ENCODE results near the gene RYR3. TPM values are rescaled to one million over a fixed set of nuclear protein-coding genes. Genes with fewer than 3 reads are reported as not detected.

The RYR3 gene
- total RNA-seq, 1 experiment from 2014 or later, result not detected

DNA sequence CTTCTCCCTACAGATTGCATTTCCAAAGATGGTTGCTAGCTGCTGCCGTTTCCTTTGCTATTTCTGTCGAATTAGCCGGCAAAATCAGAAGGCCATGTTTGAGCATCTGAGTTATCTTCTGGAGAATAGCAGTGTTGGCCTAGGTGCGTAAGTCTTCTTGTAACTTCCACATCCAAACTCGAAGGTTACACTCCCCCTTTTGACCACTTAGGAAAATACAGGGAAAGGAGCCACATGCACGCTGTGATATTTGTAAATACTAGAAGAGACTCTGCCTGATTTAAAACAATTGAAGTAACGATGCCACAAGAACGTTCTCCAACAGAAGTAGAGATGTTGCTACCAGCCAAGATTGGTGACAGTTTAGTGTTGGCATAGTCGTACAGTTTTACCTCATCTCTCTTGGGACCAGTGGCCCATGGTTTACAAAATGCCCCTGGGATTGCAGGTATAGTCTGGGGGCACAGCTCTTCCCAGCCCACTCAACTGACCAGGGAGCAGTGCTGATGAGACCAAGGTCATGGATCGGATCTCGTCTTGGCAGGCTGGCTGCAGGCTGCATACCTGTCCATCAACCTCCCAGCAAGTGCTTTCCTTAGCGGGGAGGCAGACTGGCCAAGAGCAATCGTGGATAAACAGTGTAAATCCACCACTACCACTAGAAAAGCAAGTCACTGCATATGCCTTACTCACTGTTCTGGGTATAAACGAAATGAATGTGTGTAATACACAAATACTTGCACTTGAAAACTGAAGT, 389.1 kb downstream of the RYR3 start:
- DNase-seq (ENCODE audit: low read depth), result peak; percentile 10

DNA sequence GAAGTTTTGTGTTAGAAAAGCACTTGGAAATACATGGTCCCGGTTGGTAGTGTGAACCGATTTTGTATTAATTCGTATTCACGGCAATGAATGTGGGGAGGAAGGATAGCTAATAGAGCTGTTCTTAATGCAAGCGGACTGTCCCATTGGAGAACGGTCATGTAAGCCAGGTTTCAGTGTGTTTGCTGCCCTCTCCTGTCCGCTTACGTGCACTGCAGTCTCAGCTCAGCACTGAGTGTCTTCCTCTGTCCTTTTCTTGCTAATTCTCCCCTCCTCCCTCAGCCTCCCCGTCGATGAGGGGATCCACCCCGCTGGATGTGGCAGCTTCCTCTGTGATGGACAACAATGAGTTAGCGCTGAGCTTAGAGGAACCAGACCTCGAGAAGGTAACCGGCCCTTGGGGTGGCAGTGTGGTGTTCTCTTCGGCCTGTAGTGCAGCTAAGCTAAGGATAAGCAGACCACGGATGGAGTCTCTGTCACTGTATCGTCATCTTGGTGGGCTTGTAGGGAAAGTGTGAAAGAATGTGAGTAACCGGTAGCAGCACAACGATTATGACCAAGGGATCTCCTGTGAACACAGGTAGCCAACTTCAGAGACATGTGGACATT, 390.0 kb downstream of the RYR3 start:
- peak; percentile 64 for DNase-seq (ENCODE audit: low read depth)

DNA sequence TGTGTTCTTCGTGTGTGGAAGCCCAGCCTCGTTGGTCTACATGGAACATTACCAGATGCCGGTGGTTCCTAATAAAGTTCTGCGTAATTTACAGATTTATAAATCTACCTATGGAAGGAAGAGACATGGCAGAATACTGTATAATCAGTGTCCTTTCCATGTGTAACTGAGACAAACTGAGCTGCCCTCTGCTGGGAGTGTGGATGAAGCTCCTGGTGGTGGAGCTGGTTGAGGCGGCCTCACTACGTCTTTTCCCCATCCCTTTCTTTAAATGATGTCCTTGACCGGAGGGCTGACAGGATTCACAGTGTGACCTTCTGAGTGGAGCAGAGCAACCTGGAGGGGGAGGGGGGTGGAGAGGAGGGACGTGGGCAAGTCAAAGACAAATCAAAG, 390.5 kb downstream of the RYR3 start:
- DNase-seq (ENCODE audit: low read depth), result no peak

DNA sequence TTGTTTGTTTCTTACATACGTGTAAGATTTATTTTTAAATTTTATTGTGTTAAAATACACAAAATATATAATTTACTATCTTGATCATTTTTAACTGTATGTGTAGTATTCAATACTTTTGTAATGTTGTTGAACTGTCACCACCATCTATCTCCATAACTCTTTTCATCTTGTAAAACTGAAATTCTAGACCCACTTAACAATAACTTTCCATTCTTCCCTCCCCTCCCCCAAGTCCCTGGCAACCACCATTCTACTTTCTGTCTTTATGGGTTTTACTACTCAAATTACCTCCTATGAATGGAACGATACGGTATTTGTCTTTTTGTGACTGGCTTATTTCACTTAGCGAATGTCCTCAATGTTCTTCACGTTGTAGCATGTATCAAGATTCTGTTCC, 395.4 kb downstream of the RYR3 start:
- DNase-seq (ENCODE audit: low read depth), result no peak

DNA sequence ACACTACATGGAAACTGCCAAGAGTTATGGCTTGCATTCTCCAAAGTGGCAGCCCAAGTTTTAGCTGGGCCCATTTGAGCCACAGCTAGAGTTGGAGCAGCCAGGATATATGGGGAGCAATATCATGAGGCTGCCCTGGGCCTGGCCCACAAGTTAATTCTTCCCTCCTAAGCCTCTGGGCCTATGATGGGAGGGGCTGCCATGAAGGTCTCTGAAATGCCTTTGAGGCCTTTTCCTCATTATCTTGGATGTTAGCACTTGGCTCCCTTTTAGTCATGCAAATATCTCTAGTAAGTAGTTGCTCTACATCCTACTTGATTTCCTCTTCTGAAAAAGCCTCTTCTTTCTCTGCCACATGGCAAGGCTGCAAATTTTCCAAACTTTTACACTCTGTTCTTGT, 400.0 kb downstream of the RYR3 start:
- DNase-seq (ENCODE audit: low read depth), result no peak

DNA sequence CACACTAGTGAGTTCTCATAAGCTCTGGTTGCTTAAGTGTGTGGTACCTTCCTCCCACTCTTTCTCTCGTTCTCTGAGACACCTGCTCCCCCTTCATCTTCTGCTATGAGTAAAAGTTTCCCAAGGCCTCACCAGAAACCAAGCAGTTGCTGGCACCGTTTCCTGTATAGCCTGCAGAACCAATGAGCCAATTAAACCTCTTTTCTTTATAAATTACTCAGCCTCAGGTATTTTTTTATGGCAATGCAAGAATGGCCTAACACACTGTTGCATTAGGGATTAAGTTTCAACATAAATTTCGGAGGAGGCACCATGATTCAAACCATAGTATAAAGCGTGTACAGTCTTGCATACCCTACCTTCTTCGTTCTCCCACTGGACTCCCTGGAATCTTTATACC, 405.3 kb downstream of the RYR3 start:
- DNase-seq (ENCODE audit: low read depth), result no peak

DNA sequence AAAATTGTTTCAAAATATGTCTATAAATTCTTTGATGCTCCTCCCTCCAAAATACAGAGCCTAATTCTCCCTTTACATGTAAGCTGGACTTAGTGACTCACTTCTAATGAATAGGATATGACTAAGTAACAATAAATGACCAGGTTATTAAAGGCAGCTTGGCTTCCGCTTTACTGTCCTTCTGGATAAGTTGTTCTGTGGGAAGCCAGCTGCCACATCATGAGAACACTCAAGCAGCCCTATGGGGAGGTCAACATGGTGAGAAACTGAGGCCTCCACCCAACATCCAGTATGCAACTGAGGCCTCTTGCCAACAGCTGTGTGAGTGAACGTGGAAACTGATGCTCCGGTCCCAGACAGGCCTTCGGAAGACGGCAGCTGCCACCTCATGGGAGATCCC, 410.2 kb downstream of the RYR3 start:
- DNase-seq (ENCODE audit: low read depth), result peak; percentile 65

DNA sequence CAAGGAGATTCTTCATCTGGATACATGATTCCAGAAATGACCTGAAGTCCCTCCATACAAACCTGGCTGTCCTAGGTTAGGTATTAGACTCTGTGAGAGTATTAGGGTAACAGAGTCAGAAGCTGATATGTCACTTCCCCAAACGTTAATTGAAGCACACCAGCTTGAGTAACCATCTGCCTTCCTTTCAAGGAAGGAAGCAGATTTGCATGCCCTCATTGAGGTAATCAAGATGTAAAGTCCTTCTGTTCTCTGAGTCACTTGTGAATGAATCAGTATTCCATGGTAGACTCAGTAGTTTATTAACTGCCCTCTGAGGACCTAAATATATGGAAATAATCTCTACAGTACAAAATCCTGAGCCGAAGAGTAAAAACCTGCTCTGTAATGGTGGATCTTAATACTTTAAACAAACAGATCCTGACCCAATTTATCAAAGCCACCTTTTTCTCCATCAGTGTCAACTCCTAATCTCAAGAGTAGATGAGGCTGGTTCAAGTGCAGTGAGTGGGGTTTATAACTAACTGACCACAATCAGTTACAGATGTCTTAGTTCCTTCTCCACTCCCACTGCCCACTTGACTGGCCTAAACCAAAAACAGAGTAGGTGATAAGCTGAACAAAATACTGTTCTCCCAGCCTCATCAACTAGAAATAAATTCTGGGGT, 411.4 kb downstream of the RYR3 start:
- peak; percentile 55 for DNase-seq (ENCODE audit: low read depth)

DNA sequence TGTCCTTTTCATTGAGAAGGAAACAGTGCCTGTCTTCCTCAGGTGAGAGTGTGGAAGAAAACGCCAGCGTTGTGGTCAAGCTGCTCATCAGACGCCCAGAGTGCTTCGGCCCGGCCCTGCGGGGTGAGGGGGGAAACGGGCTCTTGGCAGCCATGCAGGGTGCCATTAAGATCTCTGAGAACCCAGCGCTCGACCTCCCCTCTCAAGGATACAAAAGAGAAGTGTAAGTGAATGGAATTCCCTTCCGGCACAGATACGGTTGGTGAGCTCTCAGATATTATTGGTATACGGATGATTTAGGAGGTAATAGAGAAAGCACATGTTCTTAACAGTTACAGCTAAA, 411.9 kb downstream of the RYR3 start:
- DNase-seq (ENCODE audit: low read depth), result no peak

DNA sequence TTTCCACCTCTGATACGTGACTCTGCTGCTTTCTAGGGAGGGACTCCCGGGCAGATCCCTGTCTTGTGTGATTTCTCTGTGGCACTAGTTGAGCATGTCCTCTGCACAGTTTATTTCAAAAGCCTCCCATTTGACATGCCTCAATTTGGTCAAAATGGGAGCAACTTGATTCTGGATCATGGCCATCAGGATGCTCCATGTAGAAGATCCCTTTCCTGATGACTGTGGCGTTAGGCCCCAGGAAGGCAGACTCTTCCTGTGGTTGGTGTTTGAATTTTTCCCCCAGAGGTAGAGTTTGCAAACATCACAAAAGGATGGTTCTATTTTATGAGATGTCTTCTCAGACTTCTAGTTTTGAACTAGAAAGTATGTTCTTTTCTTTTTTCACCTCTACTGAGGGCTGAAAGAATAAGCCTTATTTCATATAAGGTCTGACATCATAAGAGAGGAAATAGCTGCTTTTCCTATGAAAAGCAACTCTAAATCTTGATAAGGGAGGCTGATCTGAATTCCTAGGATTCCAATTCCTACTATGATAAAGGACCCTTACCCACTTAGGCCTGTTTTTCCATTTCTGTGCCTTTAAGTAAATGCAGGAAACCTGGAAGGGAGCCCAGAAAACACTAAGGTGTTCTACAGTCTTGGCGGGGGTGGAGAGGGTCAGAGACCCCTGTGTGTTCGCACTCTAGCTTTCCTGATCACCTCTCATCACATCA, 413.7 kb downstream of the RYR3 start:
- no peak for DNase-seq (ENCODE audit: low read depth)

DNA sequence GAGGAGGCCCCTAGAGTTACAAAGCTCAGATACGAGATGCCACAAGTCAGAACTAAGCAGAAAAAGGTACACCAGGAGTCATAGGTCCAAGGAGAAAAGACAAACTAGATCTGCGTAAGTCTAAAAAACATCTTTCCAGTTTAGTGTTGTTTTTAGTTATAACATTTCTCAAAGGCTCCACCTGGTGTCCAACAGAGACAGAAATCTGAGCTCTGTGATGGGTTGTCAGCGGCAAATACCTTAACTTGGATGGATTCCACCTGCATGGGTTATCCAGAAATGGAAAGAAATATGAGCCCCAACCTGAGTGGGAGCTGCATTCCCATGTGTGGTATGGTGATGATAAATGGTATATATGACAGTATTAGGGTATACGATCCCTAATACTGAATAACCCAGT, 418.9 kb downstream of the RYR3 start:
- no peak for DNase-seq (ENCODE audit: low read depth)

DNA sequence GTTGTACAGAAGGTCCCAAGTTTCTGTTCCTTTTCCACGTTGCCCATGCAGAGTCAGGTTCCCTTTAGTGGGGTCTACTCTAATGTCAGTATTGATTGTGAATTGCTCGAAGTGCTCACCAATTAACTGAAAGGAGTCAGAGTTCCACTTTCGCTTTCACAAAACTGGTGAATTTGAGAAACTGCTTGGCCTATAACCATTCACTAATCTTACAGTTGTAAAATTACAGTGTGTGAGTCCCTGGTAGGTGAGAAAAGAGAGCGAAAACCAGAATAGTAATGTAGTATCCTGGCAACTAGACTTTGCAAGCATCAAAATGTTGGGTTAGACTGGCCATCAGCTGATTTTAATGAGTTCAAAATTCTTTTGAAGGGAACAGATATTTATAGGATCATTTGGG, 420.0 kb downstream of the RYR3 start:
- no peak for DNase-seq (ENCODE audit: low read depth)

DNA sequence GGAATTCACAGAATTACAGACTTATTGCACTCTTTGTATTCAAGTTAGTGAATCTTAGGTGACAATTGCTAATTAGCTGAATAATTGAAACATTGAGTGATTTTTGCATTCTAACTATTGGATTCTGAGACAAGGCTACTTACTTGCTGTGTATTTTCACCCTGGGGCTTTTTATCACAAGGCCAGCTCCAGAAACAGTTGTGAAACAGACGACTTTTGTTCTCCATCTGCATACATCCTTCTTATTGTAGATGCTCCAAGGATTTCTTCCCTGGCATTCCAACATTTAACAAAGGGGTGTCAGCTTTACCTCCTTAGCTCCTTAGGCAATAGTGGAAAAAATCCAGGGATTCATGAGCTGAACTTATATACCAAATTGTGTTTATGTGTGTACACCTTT, 424.4 kb downstream of the RYR3 start:
- DNase-seq (ENCODE audit: low read depth), result no peak

DNA sequence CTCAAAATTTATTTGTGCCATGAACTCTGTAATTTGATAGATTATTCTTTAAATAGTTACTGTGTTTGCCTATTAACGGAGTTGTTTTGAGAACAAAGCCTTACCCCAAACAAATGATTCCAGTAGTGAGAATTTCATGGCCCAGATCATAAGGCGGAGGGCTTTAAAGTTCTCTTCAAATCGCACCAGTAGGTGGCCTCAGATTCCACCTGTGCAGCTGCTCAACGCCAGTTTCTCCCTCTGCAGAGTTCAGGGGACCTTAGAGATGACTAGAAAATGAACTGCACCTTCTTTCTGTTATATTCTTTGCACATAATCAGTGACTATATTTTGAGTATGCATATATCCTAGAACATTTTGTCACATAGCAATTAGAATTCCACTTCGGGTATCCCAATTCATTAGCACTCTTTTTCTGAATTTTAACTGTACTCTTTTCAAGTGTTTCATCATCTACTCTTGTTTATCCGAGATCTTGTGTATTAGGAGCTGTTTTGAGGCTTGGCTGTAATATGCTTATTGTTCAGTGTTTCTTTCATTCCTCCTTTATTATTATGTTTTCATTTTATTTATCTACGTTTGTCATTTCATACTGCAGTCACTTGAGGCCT, 425.0 kb downstream of the RYR3 start:
- DNase-seq (ENCODE audit: low read depth), result peak; percentile 20

DNA sequence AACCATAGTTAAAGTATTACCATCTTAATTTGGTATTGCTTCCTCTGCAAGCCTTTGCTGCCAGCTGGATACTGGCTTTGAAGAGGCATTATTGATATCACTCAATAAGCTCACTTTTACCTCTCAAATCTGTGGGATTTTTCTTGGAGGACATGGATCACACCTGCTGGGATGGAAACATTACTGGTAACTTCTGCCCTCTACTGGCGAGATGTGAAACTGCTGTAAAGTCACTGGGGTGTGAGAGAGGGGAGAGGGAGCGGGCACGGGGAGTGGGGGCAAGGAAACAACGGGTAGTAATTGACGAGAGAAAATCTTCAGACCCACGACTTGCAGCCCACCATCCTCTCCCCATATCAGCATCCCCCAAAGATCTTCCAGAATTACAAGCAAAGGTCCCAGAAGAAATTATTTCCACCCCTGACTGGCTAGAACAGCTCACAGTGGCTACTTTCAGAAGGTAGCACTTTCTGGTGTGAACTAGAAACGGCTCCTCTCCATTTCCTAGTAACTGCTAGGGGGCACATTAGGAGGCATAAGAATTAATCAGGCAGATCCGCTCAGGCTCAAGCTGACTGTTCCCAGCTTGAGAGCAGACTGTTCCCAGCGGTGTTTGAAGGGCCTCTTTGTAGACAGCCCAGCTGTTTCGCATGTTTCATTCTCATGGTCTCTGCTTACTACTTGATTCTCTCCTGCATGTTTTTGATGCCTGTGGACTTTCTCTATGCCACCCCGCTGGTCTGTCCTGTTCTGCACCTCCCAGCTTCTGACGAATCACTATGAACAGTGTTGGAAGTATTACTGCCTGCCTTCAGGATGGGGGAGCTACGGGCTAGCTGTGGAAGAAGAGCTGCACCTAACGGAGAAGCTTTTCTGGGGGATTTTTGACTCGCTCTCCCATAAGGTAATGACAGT, 427.2 kb downstream of the RYR3 start:
- DNase-seq (ENCODE audit: low read depth), result peak; percentile 13

DNA sequence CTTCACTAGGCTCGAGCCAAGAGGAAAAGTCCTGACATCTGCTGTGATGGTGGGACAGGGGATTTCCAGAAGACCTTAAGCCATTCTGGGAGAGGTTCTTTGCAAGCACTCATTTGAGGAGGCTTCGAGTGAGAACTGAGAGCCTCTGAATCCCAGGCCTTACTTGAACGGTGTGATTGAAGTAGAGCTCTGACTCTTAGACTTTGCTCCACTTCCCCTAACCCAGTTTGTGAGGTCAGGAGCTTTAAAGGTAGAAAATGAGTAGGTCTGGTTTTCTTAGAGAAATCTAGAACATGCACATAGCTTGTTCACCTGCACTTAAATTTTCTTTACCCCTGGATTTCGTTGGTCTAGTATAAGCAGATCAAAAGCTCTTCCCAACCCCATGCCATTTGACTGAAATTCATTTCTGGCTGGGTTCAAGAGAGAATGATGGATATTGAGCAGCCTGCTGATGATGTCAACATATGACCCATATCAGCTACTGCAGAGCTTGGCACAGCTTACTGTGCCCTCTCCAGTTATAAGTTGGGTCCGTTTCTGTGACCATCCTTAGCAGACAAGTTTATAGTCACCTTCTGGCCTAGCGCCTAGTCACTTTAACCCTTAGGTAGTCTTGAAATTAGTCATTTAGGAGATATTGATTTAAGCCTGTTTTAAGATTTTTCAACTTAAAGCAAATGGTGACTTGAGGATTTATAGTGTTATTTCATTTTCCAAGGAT, 428.3 kb downstream of the RYR3 start:
- no peak for DNase-seq (ENCODE audit: low read depth)

DNA sequence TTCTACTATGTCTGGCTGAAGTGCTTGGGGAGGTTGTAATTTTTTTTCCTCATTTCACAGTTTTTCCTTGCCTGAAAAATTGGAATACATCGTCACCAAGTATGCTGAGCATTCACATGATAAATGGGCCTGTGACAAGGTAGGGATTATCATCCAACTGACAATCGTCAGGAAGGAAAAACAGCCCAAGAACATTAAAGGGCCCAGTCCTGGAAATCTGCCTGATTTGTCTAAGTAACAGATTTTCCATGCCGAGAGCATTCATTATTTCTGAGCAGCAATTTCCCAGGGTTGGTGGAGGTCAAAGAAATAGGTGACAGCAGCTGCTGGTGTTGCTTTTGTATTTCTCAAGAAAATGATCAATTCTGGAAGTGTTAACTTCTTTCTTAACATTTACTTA, 431.5 kb downstream of the RYR3 start:
- DNase-seq (ENCODE audit: low read depth), result no peak

DNA sequence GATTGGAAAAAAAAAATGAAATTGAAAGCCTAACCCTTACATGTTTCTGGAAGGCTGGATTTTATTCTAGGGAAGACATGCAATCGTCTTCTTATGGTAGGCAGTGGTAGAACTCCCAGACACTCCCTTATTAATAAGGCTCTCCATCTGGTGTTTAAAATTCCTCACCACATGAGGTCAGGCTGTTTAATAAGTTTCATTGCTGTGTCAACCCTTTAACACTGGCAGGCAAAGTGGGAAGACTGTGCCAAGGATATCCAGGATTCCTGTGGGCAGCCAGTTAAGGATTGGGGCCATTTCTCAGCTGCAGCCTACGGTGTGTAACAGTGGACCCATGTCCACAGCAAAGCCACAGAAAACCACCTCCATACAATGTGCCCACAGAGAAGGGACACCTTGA, 432.0 kb downstream of the RYR3 start:
- no peak for DNase-seq (ENCODE audit: low read depth)

DNA sequence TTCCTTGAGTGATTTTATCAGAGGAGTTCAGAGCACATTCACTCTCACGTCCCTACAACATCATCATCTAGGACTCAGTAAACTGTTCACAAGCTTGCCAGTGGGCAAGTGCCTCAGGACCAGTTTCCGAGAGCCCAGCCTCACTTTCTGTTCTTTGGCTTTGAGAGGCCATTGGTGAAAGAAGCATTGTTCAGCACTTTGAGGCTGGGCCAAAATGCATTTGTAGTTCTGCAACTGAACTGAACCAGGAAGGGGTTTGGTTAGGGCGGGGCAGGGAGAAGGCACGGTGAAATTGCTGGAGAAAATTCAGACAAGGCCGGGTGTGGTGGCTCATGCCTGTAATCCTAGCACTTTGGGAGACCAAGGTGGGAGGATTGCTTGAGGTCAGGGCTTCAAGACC, 435.4 kb downstream of the RYR3 start:
- DNase-seq (ENCODE audit: low read depth), result no peak

DNA sequence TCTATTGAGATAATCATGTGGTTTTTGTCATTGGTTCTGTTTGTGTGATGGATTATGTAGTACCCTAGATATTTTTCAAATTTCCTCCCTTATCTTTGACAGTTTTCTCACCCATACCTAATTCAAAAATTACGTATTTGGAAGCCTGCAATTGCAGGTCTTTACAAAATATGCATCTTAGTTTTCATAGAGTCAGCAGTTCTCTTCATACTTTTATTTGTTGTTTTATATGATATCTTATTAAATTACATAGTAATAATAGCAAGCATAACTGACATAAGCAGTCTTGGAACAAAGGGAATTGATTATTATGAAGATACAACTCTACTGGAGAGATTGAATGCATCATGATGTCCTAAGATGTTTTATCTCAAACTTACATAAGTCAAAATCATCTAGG, 442.2 kb downstream of the RYR3 start:
- DNase-seq (ENCODE audit: low read depth), result no peak
